H1 (cell line): ENCODE measurements around the gene PAQR5. TPM values are rescaled to one million over a fixed set of nuclear protein-coding genes. Genes with fewer than 3 reads are reported as not detected.

Experiments used
- ATF2 ChIP-seq: IDR thresholded peaks from 2 replicates; pipeline ENCODE4 v1.6.1; 2012; ENCODE audit warnings: low read length, inconsistent platforms
- CTBP2 ChIP-seq: IDR thresholded peaks from 2 replicates; pipeline ENCODE4 v1.7.0; 2011; ENCODE audit warnings: borderline replicate concordance, mild to moderate bottlenecking, moderate library complexity, mixed read lengths, low read length; ENCODE audit not compliant: insufficient read depth, insufficient read length
- SP4 ChIP-seq: IDR thresholded peaks from 2 replicates; pipeline ENCODE4 v1.6.1; 2012; ENCODE audit warnings: low read length, inconsistent platforms
- polyA plus RNA-seq, 7 experiments: library from polyadenylated mRNA; depleted of rRNA in 3 of 7; stranded (reverse) in 5 of 7; unstranded in 2 of 7; fragments of >200 nt in 5 of 7; fragments of 200-250 nt in 2 of 7; gene quantifications; 1 replicate in 5 of 7; 2 replicates in 1 of 7; 4 replicates in 1 of 7; pipeline versions ENCODE4 v1.2.1 to v1.2.3, GENCODE V29; 2011 to 2013; ENCODE audit warnings: missing spikeins in 2 of 7, mixed read lengths in 2 of 7
- total RNA-seq: library from RNA; stranded (reverse); fragmentation: NEBNext Ultra II Directional; extraction: Animal tissue kit (Norgen Biotek cat#: 25700); gene quantifications from 2 replicates; pipeline ENCODE4 v1.2.1, GENCODE V29; 2021

Gene PAQR5
- total and polyA plus RNA-seq, 2 of the 8 experiments (the other 6 are each of a cell fraction or from before 2014, with no cell fraction given) = 8.7 to 18.1 TPM

GRCh38 chr15:69319384-69320375, 21.0 kb downstream of the PAQR5 start (continued):
- no peak for TF ChIP-seq ATF2
- TF ChIP-seq SP4 = no peak
- no peak for TF ChIP-seq CTBP2
